ENCODE measurements around the gene NR1H2.
"Not testable (repeated sequence)": the region's sequence is repeated elsewhere in the genome, so short reads cannot be mapped to it uniquely, and the experiment has no call there.

The NR1H2 gene

DNA sequence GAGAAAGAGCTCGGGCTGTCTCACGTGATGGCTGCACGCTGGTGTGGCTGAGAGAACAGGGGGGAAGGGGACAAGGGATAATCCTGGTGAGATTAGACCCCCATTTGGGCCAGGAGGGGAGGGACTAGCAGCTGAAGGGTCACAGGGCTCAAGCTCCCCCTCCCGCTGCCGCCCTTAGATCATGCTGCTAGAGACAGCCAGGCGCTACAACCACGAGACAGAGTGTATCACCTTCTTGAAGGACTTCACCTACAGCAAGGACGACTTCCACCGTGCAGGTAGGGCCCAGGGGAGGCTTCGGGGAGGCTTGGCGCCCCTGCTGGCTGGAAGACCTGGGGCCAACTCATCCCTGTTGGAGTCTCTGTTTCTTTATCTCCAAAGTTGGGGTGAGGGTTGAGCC, 3.3 kb downstream of the NR1H2 start:
- no peak for FAIRE-seq

GRCh38 chr19:50380137-50380536, 3.9 kb downstream of the NR1H2 start:
- no peak for FAIRE-seq

DNA sequence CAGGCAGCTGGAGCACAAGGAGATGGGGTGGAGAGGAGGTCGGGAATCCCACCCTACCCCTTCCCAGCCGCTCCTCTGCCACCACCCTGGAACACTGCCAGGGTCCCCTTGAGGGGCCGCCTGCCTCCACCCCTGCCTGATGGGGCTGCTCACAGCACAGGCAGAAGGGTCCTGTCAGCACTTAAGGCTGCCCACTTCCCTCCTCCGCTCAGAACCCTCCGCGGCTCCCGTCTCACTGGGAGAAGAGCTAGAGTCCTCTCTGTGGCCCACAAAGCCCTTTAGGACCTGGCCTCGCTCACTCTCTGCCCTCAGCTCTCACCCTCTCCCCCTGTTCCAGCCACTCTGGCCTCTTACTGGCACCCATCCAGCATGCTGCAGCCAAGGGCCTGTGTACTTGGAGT, 4.5 kb downstream of the NR1H2 start:
- FAIRE-seq = no peak

DNA sequence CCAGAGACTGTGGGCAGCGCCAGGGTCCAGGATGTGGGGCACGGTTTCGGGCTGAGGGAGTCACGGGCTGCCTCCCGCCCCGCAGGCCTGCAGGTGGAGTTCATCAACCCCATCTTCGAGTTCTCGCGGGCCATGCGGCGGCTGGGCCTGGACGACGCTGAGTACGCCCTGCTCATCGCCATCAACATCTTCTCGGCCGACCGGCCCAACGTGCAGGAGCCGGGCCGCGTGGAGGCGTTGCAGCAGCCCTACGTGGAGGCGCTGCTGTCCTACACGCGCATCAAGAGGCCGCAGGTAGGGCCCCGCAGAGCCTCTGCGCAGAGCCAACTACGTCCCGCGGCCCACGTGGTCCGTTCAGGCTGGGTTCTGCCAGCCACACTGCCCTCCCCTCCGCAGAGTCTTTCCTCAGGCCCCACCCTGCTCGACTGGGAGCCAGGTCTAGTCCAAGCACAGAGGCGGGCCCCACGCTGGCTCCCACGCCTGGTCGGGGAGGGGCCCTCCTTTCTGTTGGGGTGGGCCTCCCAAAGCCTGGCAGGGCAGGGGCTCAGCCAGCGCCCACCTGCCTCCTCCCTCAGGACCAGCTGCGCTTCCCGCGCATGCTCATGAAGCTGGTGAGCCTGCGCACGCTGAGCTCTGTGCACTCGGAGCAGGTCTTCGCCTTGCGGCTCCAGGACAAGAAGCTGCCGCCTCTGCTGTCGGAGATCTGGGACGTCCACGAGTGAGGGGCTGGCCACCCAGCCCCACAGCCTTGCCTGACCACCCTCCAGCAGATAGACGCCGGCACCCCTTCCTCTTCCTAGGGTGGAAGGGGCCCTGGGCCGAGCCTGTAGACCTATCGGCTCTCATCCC, 5.8 kb downstream of the NR1H2 start:
- no peak for FAIRE-seq

- FAIRE-seq = no peak
These were observed 7.0 kb downstream of the NR1H2 start for GRCh38 chr19:50383001-50383851.

- no peak for FAIRE-seq
These were observed 7.8 kb downstream of the NR1H2 start, which contains the start of gene POLD1 for GRCh38 chr19:50383852-50384684. Gene POLD1, plus strand, starts transcription at chr19:50384347. Its CDS starts 14,505 bp downstream, at chr19:50398852.

DNA sequence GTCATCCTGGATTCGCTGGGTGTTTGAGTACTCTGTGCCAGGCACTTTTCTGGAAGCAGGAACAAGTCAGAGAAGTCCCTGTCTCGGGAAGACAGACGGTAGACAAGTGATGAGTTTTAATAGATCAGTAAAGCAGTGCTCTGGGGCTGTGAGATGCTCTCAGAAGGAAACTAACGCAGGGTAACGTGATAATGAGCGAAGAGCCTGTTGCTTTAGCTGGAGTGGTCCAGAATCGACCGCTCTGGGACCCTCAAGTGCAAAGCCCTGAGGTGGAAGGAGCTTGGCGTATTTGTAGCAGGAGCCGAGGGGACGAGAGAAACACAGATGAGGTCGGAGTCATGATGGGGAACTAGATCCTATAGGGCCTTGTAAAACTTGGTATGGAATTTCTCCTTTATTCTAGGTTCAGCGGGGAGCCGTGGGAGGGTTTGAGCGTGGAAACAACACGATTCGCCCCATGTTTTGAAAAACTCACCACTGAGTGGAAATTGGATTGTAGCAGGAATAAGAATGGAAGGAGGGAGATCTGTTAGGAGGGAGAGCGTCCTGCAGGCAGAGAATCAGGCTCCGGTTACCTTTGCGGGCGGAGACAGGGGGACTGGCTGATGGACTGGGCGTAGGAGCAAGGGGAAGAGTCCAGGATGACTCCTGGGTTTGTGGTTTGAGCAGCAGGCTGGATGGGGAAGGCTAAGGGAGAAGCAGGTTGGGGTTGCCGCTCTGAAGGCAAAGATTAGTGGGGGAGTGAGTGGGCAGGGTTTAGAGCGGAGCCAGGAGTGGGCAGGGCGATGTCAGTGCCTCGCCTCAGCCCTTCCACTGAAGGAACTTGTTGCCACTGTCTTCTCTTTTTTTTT, 8.7 kb downstream of the NR1H2 start:
- no peak for FAIRE-seq

- FAIRE-seq = no peak
These were observed 11.1 kb downstream of the NR1H2 start for GRCh38 chr19:50387176-50387867.

DNA sequence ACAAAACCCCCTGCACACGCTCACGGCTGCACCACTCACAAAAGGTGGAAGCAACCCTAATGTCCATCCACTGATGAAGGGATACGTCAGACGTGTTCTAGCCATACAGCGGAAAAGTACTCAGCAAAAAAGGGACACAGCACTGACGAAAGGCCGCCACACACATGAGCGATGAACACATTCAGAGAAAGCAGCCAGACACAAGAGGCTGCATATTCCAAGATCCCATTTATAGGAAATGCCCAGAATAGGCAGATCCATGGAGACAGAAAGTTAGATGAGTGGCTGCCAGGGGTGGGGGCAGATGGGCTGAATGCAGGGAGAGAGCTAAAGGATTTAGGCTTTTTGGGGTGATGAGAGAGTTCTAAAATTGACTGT, 11.6 kb downstream of the NR1H2 start:
- FAIRE-seq = no peak

GRCh38 chr19:50390295-50390694, 14.0 kb downstream of the NR1H2 start:
- FAIRE-seq = not testable (repeated sequence)

DNA sequence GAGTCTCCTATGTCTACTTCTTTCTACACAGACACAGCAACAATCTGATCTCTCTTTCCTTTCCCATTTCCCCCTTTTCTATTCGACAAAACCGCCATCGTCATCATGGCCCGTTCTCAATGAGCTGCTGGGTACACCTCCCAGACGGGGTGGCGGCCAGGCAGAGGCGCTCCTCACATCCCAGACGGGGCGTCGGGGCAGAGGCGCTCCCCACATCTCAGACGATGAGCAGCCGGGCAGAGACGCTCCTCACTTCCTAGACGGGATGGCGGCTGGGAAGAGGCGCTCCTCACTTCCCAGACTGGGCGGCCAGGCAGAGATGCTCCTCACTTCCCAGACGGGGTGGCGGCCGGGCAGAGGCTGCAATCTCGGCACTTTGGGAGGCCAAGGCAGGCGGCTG, 14.7 kb downstream of the NR1H2 start:
- FAIRE-seq = not testable (repeated sequence)

DNA sequence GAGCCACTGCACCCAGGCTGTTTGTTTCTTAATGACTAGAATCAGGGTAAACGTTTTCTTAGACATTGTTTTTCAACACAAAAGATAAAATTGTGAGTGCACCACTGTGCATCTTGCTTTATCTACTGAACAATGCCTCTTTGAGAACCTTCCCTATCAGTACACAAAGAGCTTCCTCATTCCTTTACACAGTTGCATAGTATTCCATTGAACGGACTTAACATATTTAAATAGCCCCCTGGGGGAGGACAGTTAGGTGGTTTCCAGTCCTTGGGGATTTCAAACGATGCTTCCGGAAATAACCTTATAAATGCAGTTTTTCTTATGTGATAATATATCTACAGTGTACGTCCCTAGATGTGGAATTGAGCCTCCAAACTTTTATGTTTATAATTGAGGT, 16.5 kb downstream of the NR1H2 start:
- FAIRE-seq = no peak

DNA sequence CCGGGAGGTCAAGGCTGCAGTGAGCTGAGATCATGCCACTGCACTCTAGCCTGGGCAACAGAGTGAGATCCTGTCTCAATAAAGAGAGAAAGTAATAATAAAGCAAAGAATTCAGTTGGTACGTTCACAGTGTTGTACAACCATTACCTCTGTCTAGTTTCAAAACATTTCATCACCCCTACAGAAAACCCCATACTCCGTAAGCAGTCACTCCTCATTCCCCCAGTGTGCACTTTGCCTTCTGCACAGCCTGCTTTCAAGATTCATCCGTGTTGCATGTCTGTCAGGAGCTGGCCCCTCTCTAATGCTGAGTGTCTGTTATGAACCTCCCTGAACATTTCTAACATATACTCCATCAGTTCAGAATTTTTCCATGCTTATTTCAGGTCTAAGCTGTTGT, 17.3 kb downstream of the NR1H2 start:
- no peak for FAIRE-seq

- no peak for FAIRE-seq
These were observed 17.8 kb downstream of the NR1H2 start for GRCh38 chr19:50394017-50394416.

GRCh38 chr19:50398675-50399367, 22.6 kb downstream of the NR1H2 start:
- FAIRE-seq = no peak

DNA sequence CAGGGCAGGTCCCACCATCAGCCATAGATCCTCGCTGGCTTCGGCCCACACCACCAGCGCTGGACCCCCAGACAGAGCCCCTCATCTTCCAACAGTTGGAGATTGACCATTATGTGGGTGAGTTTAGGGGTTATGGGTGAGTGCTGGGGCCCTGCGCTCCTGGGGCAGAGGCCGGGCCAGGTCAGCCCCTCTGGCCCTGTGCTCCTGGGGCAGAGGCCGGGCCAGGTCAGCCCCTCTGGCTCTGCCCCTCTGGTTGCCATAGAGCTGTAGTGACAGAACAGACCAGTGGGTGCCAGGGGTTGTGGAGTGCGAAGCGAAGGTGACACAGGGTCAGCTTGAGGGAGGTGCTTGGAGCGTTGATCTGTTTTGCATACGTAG, 23.1 kb downstream of the NR1H2 start:
- no peak for FAIRE-seq

- FAIRE-seq = no peak
These were observed 25.6 kb downstream of the NR1H2 start for GRCh38 chr19:50401605-50402450.

GRCh38 chr19:50402544-50403301, 26.5 kb downstream of the NR1H2 start:
- no peak for FAIRE-seq
